HCT116 (cell line): ENCODE results near the gene RNF130. TPM values are rescaled to one million over a fixed set of nuclear protein-coding genes. Genes with fewer than 3 reads are reported as not detected.

Experiments
- ATAC-seq: fragments of 200-7000 bp; cut with Tn5 transposase; 2 replicates; pipeline ENCODE4 v1.9.1; 2020; ENCODE audit warnings: mild to moderate bottlenecking, moderate library complexity
- BruUV-seq: library from RNA; stranded (reverse); fragments of 400-500 nt; replicated peaks from 2 replicates; lab custom pipeline; 2021; lab: Mats Ljungman, UMichigan
- CTCF ChIA-PET: fragments of 300-600 bp; sonication (Branson Sonifier 250); formaldehyde crosslinking; loops from one replicate; lab custom pipeline; 2021; ENCODE audit warnings: antibody characterized with exemption; lab: Charles Lee
- POLR2A ChIA-PET: fragments of 300-600, 350-600 bp; sonication (Branson Sonifier 250); formaldehyde crosslinking; loops from one replicate; lab custom pipeline; 2021; ENCODE audit warnings: antibody characterized with exemption; lab: Charles Lee
- RAD21 ChIA-PET, 2 experiments: fragments of 300-600 bp; sonication (Branson Sonifier 250); formaldehyde crosslinking; loops; one replicate each; lab custom pipeline; 2023; ENCODE audit warnings: low total read pairs in 2 of 2; ENCODE audit not compliant: uncharacterized antibody in 2 of 2, unreplicated experiment in 2 of 2, low non-redundant PET in 1 of 2; lab: Charles Lee
- DNase-seq: peaks from one replicate; pipeline ENCODE4 v3.0.0-alpha.2; 2010; ENCODE audit warnings: low read depth, low spot score
- H2AFZ ChIP-seq: fragments of 200-600 bp; shearing (Covaris generic), sonication (generic); 2 replicates; pipeline ENCODE4 v1.6.1; 2017; ENCODE audit warnings: low read depth, mixed run types, mixed read lengths, antibody characterized with exemption, low read length; ENCODE audit not compliant: poor library complexity, severe bottlenecking
- H3K27ac ChIP-seq: 2 replicates; pipeline ENCODE4 v1.5.1; 2012; ENCODE audit warnings: low read depth, low read length
- H3K27me3 ChIP-seq: fragments of 200-600 bp; sonication (generic); 2 replicates; pipeline ENCODE4 v1.6.1; 2016; ENCODE audit warnings: mixed run types, low read length, mixed read lengths; ENCODE audit not compliant: insufficient read depth
- H3K36me3 ChIP-seq, 2 experiments: fragments of 200-500 bp in 1 of 2; fragments of 200-600 bp in 1 of 2; sonication (Bioruptor generic) in 1 of 2; sonication (generic) in 1 of 2; 2 replicates each; pipeline versions ENCODE4 v1.5.1 to v1.6.1; 2014 to 2016; ENCODE audit warnings: low read length in 2 of 2, inconsistent platforms in 1 of 2, mixed read lengths in 1 of 2, mixed run types in 1 of 2; ENCODE audit not compliant: insufficient read depth in 2 of 2, control insufficient read depth in 1 of 2
- H3K4me1 ChIP-seq, 2 experiments: fragments of 200-600 bp in 1 of 2; sonication (generic) in 1 of 2; 2 replicates each; pipeline versions ENCODE4 v1.5.1 to v1.6.1; 2012 to 2017; ENCODE audit warnings: low read length in 2 of 2, inconsistent platforms in 1 of 2, mild to moderate bottlenecking in 1 of 2, mixed read lengths in 1 of 2, mixed run types in 1 of 2, moderate library complexity in 1 of 2; ENCODE audit not compliant: insufficient read depth in 2 of 2, control insufficient read depth in 1 of 2
- H3K4me2 ChIP-seq: fragments of 200-600 bp; sonication (generic); 2 replicates; pipeline ENCODE4 v1.6.1; 2017; ENCODE audit warnings: mixed run types, low read length, mixed read lengths
- H3K4me3 ChIP-seq, 2 experiments: fragments of 200-600 bp in 1 of 2; sonication (generic) in 1 of 2; replicated peaks in 1 of 2; 2 replicates each; pipeline ENCODE4 v1.5.1; 2011 to 2016; ENCODE audit warnings: low read length in 2 of 2, control low read depth in 1 of 2, low read depth in 1 of 2, mild to moderate bottlenecking in 1 of 2, mixed read lengths in 1 of 2, mixed run types in 1 of 2
- H3K79me2 ChIP-seq: fragments of 200-600 bp; sonication (generic); 2 replicates; pipeline ENCODE4 v1.6.1; 2017; ENCODE audit warnings: mild to moderate bottlenecking, mixed run types, low read length, moderate library complexity, mixed read lengths; ENCODE audit not compliant: insufficient read depth
- H3K9ac ChIP-seq: fragments of 200-600 bp; sonication (generic); 2 replicates; pipeline ENCODE4 v1.6.1; 2016; ENCODE audit warnings: low read length, mixed read lengths
- H3K9me2 ChIP-seq: fragments of 200-600 bp; sonication (generic), shearing (Covaris generic); 2 replicates; pipeline ENCODE4 v1.6.1; 2017; ENCODE audit warnings: mixed run types, mild to moderate bottlenecking, moderate library complexity; ENCODE audit not compliant: insufficient read depth
- H3K9me3 ChIP-seq, 2 experiments: fragments of 200-500 bp in 1 of 2; fragments of 200-600 bp in 1 of 2; sonication (Bioruptor generic) in 1 of 2; sonication (generic) in 1 of 2; 2 replicates each; pipeline ENCODE4 v1.6.1; 2014 to 2017; ENCODE audit warnings: low read length in 2 of 2, mixed read lengths in 2 of 2, inconsistent platforms in 1 of 2, low read depth in 1 of 2, mild to moderate bottlenecking in 1 of 2, mixed run types in 1 of 2, moderate library complexity in 1 of 2; ENCODE audit not compliant: control insufficient read depth in 1 of 2, insufficient read depth in 1 of 2
- H4K20me1 ChIP-seq: fragments of 200-600 bp; sonication (generic), shearing (Covaris generic); 2 replicates; pipeline ENCODE4 v1.6.1; 2017; ENCODE audit warnings: mixed run types, mild to moderate bottlenecking, moderate library complexity; ENCODE audit not compliant: insufficient read depth
- CBX3 ChIP-seq: IDR thresholded peaks from 2 replicates; pipeline ENCODE4 v1.6.1; 2012; ENCODE audit warnings: low read depth
- EGR1 ChIP-seq: IDR thresholded peaks from 2 replicates; pipeline ENCODE4 v1.6.1; 2012; ENCODE audit warnings: low read depth
- ELF1 ChIP-seq: IDR thresholded peaks from 2 replicates; pipeline ENCODE4 v1.6.1; 2012; ENCODE audit warnings: low read depth, borderline replicate concordance
- EZH2phosphoT487 ChIP-seq: fragments of 200-600 bp; IDR thresholded peaks from 2 replicates; pipeline ENCODE4 v1.6.1; 2018; ENCODE audit warnings: antibody characterized with exemption, borderline replicate concordance
- JUND ChIP-seq: IDR thresholded peaks from 2 replicates; pipeline ENCODE4 v1.6.1; 2012
- MAX ChIP-seq: IDR thresholded peaks from 2 replicates; pipeline ENCODE4 v1.6.1; 2012
- POLR2A ChIP-seq: IDR thresholded peaks from 2 replicates; pipeline ENCODE4 v1.7.0; 2011; ENCODE audit warnings: borderline replicate concordance; ENCODE audit not compliant: insufficient read depth, insufficient read length; ENCODE audit errors: extremely low read depth
- TCF7L2 ChIP-seq: IDR thresholded peaks from 2 replicates; pipeline ENCODE4 v1.7.0; 2011; ENCODE audit warnings: borderline replicate concordance, inconsistent platforms; ENCODE audit not compliant: insufficient read depth, insufficient read length; ENCODE audit errors: extremely low read depth
- ZFX ChIP-seq: fragments of 450-650 bp; IDR thresholded peaks from 2 replicates; pipeline ENCODE4 v1.6.1; 2017
- ZNF274 ChIP-seq: fragments of 200-500 bp; sonication (Bioruptor generic); IDR thresholded peaks from 2 replicates; pipeline ENCODE4 v1.6.1; 2014; ENCODE audit warnings: mild to moderate bottlenecking, low read depth, low read length, inconsistent platforms
- intact Hi-C: fragments of 100-400 bp; cut with micrococcal nuclease; formaldehyde crosslinking; loops from 2 replicates; pipeline ENCODE4 v1.10.0; 2022
- total RNA-seq: library from RNA; stranded (reverse); gene quantifications from one replicate; pipeline ENCODE4 v1.2.1, GENCODE V29; 2021; ENCODE audit not compliant: unreplicated experiment
- TF ChIP-seq, protein P1 (sequence below): IDR thresholded peaks from 2 replicates; pipeline ENCODE4 v1.6.1; 2011; ENCODE audit warnings: mild to moderate bottlenecking, low read length, moderate library complexity; ENCODE audit not compliant: insufficient replicate concordance; ENCODE audit errors: extremely low read depth
- TF ChIP-seq, protein P2 (sequence below), 3 experiments: fragments of 200-600 bp in 1 of 3; sonication (generic) in 1 of 3; IDR thresholded peaks in 2 of 3; conservative IDR thresholded peaks in 1 of 3; 2 replicates each; pipeline ENCODE4 v1.5.1; 2012 to 2017; ENCODE audit warnings: low read depth in 2 of 3, low read length in 2 of 3, antibody characterized with exemption in 1 of 3, borderline replicate concordance in 1 of 3, control low read depth in 1 of 3, mild to moderate bottlenecking in 1 of 3, mixed read lengths in 1 of 3, mixed run types in 1 of 3, moderate library complexity in 1 of 3; ENCODE audit not compliant: insufficient read depth in 1 of 3

Gene RNF130
- total RNA-seq, 1 experiment from 2014 or later, result 34.9 TPM

DNA sequence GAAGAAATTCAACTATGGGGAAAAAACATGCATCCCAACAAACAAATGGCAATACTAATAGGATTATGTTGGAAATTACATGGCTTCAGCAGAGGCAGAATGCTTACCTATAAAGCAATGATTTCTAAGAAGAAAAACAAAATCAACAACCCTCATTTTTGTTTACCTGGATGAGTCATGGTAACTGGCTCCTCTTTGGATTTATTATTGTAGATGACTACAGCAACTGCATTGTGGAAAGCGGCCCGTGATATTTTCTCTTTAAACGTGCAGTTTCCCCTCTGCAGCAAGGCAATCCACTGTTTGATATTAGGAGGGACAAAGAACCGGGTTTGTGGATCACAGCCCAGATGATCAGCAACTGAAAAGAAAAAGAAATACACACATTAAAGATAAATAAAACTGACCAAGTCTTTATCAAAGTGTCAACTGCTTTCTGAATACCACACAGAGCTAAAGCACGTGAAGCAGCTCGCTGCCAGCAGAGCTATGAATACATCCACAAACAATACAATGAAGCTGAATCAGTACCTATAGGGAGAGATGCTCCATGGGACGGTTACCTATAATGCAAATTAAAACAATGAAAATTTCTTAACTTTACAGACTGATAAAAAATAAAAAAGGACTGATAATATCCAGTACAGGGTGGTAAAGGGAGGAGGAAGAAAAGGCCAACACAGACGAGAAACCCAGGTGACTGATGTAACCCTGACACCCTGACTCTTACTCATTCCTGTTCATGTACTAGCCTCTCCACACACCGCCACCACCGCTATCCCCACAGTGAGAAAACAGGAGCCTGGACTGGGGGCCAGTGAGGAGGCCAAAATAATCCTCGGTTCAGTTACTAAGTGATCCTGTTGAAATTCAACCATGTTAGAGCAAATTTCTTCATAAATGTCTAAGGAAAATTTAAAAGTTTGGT lies 31.0 kb downstream of the RNF130 start:
- Histone ChIP-seq H3K9ac (no peak overlapping the region), H3K9me3 (peaks cover 0 to 4% of the 10 kb centered on the region in 2 experiments; a peak in 2 of 4 replicates), H3K4me2 (no peak overlapping the region), H3K27ac (no peak overlapping the region), H3K79me2 (no peaks in the 10 kb centered on the region), H3K27me3 (no peaks in the 10 kb centered on the region), H2AFZ (no peak overlapping the region), H4K20me1 (no peaks in the 10 kb centered on the region), H3K4me1 (no peaks in the 10 kb centered on the region), H3K36me3 (peaks cover 0 to 16% of the 10 kb centered on the region in 2 experiments; a peak in 1 of 4 replicates), H3K9me2 (no peaks in the 10 kb centered on the region), H3K4me3 (no peak overlapping the region)
- ATAC-seq (no peak), DNase-seq (no peak)
- BruUV-seq, result no TSS peak
- POLR2A ChIA-PET, result no interaction called here
- RAD21 ChIA-PET, result no interaction called here
- intact Hi-C loops, result no loop called here
- no peak for TF ChIP-seq ZFX
- no peak for TF ChIP-seq POLR2A
- TF ChIP-seq EZH2phosphoT487, result no peak
- TF ChIP-seq, protein P1, sequence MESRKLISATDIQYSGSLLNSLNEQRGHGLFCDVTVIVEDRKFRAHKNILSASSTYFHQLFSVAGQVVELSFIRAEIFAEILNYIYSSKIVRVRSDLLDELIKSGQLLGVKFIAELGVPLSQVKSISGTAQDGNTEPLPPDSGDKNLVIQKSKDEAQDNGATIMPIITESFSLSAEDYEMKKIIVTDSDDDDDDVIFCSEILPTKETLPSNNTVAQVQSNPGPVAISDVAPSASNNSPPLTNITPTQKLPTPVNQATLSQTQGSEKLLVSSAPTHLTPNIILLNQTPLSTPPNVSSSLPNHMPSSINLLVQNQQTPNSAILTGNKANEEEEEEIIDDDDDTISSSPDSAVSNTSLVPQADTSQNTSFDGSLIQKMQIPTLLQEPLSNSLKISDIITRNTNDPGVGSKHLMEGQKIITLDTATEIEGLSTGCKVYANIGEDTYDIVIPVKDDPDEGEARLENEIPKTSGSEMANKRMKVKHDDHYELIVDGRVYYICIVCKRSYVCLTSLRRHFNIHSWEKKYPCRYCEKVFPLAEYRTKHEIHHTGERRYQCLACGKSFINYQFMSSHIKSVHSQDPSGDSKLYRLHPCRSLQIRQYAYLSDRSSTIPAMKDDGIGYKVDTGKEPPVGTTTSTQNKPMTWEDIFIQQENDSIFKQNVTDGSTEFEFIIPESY, result no peak
- TF ChIP-seq, protein P2, sequence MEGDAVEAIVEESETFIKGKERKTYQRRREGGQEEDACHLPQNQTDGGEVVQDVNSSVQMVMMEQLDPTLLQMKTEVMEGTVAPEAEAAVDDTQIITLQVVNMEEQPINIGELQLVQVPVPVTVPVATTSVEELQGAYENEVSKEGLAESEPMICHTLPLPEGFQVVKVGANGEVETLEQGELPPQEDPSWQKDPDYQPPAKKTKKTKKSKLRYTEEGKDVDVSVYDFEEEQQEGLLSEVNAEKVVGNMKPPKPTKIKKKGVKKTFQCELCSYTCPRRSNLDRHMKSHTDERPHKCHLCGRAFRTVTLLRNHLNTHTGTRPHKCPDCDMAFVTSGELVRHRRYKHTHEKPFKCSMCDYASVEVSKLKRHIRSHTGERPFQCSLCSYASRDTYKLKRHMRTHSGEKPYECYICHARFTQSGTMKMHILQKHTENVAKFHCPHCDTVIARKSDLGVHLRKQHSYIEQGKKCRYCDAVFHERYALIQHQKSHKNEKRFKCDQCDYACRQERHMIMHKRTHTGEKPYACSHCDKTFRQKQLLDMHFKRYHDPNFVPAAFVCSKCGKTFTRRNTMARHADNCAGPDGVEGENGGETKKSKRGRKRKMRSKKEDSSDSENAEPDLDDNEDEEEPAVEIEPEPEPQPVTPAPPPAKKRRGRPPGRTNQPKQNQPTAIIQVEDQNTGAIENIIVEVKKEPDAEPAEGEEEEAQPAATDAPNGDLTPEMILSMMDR (IDR thresholded peaks at IDR 0.05 in 2 of 3, conservative IDR thresholded peaks at IDR 0.05 in 1 of 3; ENCODE audit: borderline replicate concordance in 1 of 3, insufficient read depth in 1 of 3, low read depth in 2 of 3, low read length in 2 of 3), result no peak
- TF ChIP-seq CBX3, result no peak
- no peak for TF ChIP-seq TCF7L2
- no peak for TF ChIP-seq MAX
- TF ChIP-seq ZNF274, result no peak
- no peak for TF ChIP-seq JUND
- TF ChIP-seq EGR1, result no peak
- no peak for TF ChIP-seq ELF1
- CTCF ChIA-PET, result no interaction called here
